HepG2 (cell line): ENCODE measurements around the gene RNF8.

Experiments
- BCLAF1 ChIP-seq: fragments of 450-650 bp; IDR thresholded peaks from 2 replicates; pipeline ENCODE4 v1.6.1; 2017; ENCODE audit warnings: mild to moderate bottlenecking
- CEBPB ChIP-seq: IDR thresholded peaks from 2 replicates; pipeline ENCODE4 v1.6.1; 2011; ENCODE audit warnings: low read depth, low read length, improper control_type of control experiment, borderline replicate concordance
- GABPA ChIP-seq, 2 experiments: IDR thresholded peaks; 2 replicates each; pipeline ENCODE4 v1.6.1; 2011 to 2016; ENCODE audit warnings: low read depth in 2 of 2, low read length in 1 of 2, missing biosample characterization in 1 of 2, missing genetic modification characterization in 1 of 2
- YY1 ChIP-seq: IDR thresholded peaks from 2 replicates; pipeline ENCODE4 v1.6.1; 2011; ENCODE audit warnings: low read length, low read depth, moderate library complexity, mild to moderate bottlenecking; ENCODE audit not compliant: insufficient read depth, insufficient replicate concordance
- ZNF567 ChIP-seq: sonication (generic); formaldehyde crosslinking; IDR thresholded peaks from 2 replicates; pipeline ENCODE4 v1.8.1; 2023; ENCODE audit warnings: mild to moderate bottlenecking, missing genetic modification reagents, borderline replicate concordance
- TF ChIP-seq, protein P1 (sequence below): sonication (generic); formaldehyde crosslinking; conservative IDR thresholded peaks from 2 replicates; pipeline ENCODE4 v1.5.0; 2020; ENCODE audit warnings: missing genetic modification reagents
- TF ChIP-seq, protein P2 (sequence below): sonication (generic); formaldehyde crosslinking; IDR thresholded peaks from 2 replicates; pipeline ENCODE4 v1.5.0; 2020; ENCODE audit warnings: mild to moderate bottlenecking, missing genetic modification reagents, moderate library complexity
- TF ChIP-seq, protein P3 (sequence below): sonication (generic); formaldehyde crosslinking; IDR thresholded peaks from 2 replicates; pipeline ENCODE4 v1.4.0; 2020; ENCODE audit warnings: missing genetic modification reagents

- no peak for TF ChIP-seq GABPA (IDR thresholded peaks at IDR 0.05; ENCODE audit: low read depth, low read length)
- TF ChIP-seq GABPA (CRISPR knock-in tag; IDR thresholded peaks at IDR 0.05; ENCODE audit: low read depth): no peak
- no peak for TF ChIP-seq CEBPB
- TF ChIP-seq, protein P1, sequence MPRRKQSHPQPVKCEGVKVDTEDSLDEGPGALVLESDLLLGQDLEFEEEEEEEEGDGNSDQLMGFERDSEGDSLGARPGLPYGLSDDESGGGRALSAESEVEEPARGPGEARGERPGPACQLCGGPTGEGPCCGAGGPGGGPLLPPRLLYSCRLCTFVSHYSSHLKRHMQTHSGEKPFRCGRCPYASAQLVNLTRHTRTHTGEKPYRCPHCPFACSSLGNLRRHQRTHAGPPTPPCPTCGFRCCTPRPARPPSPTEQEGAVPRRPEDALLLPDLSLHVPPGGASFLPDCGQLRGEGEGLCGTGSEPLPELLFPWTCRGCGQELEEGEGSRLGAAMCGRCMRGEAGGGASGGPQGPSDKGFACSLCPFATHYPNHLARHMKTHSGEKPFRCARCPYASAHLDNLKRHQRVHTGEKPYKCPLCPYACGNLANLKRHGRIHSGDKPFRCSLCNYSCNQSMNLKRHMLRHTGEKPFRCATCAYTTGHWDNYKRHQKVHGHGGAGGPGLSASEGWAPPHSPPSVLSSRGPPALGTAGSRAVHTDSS: no peak
- TF ChIP-seq, protein P2, sequence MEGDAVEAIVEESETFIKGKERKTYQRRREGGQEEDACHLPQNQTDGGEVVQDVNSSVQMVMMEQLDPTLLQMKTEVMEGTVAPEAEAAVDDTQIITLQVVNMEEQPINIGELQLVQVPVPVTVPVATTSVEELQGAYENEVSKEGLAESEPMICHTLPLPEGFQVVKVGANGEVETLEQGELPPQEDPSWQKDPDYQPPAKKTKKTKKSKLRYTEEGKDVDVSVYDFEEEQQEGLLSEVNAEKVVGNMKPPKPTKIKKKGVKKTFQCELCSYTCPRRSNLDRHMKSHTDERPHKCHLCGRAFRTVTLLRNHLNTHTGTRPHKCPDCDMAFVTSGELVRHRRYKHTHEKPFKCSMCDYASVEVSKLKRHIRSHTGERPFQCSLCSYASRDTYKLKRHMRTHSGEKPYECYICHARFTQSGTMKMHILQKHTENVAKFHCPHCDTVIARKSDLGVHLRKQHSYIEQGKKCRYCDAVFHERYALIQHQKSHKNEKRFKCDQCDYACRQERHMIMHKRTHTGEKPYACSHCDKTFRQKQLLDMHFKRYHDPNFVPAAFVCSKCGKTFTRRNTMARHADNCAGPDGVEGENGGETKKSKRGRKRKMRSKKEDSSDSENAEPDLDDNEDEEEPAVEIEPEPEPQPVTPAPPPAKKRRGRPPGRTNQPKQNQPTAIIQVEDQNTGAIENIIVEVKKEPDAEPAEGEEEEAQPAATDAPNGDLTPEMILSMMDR (CRISPR knock-in tag): no peak
- no peak for TF ChIP-seq YY1
- no peak for TF ChIP-seq BCLAF1
- TF ChIP-seq, protein P3, sequence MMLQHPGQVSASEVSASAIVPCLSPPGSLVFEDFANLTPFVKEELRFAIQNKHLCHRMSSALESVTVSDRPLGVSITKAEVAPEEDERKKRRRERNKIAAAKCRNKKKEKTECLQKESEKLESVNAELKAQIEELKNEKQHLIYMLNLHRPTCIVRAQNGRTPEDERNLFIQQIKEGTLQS: no peak
- TF ChIP-seq ZNF567 (CRISPR knock-in tag): no peak
Observed at GRCh38 chr6:37352384-37352783, 1.4 kb upstream of the RNF8 start.
